Epidermal melanocyte (primary cell): ENCODE results near the gene STK40.
A peak's percentile ranks its signal among the peaks of the same experiment; 100 is the strongest.

Experiments used
- DNase-seq: peaks from one replicate; pipeline ENCODE4 v3.0.0; 2011; ENCODE audit warnings: low spot score; ENCODE audit not compliant: insufficient read length

Gene STK40

GRCh38 chr1:36320291-36320761 lies 65.4 kb downstream of the STK40 start:
- no peak for DNase-seq

DNA sequence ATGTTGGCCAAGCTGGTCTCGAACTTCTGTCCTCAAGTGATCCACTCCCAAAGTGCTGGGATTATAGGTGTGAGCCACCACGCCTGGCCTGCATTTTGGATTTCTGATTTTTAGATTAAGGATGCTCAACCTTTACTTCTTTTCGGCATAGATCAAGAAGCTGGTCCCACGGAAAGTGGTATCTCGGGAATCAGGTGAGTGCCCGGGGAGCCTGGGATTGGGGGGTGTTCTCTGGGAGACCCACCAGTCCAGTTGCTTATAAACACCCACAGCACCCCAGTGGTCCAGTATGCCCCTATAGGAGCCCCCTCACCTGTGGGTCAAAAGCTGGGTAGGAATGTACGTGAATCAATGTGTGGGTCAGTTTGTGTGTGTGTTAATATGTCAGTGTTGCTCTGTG lies 76.3 kb downstream of the STK40 start:
- no peak for DNase-seq

GRCh38 chr1:36307601-36308330 lies 78.0 kb downstream of the STK40 start:
- no peak for DNase-seq

- DNase-seq: peak; percentile 90
These were observed 78.7 kb downstream of the STK40 start for GRCh38 chr1:36306902-36307456.

- DNase-seq: no peak
These were observed 79.4 kb downstream of the STK40 start, which contains the start of gene SH3D21 for GRCh38 chr1:36306210-36306901. Gene SH3D21 (plus strand): TSS chr1:36306368. CDS start chr1:36306421, 53 bp downstream.

DNA sequence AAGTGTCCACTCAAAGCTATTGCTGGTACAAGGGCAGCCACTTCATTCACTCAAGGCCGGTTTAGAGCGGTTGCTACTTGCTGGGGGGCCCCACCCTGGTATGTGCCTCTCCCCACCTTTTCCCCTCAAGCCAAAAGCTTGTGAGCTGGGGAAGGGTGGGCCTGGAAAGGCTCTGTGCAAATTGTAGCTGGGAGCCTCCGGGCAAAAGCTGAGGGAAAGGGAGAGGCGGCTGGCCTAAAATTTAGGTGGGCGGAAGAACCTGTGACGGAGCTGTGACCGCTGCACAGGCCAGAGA lies 79.9 kb downstream of the STK40 start:
- no peak for DNase-seq

- DNase-seq: no peak
These were observed 80.5 kb downstream of the STK40 start for GRCh38 chr1:36304970-36305914.

GRCh38 chr1:36304521-36304920 lies 81.2 kb downstream of the STK40 start:
- DNase-seq: no peak

GRCh38 chr1:36303650-36304360 lies 81.9 kb downstream of the STK40 start:
- no peak for DNase-seq

DNA sequence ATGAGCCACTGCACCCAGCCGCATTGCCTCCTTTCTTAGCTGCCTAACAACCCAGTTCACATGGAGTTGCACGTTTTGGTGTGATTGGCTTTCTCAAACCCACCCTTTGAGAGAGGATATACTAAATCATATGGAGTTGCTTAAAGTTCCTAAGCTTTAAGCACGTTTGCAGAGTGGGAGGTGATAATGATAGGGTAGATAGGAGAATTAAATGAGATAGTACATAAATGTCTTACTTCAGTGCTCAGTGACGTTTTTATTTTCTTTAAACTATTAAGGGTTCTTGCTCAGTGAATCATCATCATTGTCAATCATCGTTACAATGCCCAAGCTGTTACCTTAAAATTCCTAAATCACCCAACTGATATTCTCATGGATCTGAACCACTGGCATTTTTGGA lies 82.5 kb downstream of the STK40 start:
- DNase-seq: no peak

- peak; percentile 51 for DNase-seq
These were observed 84.5 kb downstream of the STK40 start for GRCh38 chr1:36301220-36301619.

DNA sequence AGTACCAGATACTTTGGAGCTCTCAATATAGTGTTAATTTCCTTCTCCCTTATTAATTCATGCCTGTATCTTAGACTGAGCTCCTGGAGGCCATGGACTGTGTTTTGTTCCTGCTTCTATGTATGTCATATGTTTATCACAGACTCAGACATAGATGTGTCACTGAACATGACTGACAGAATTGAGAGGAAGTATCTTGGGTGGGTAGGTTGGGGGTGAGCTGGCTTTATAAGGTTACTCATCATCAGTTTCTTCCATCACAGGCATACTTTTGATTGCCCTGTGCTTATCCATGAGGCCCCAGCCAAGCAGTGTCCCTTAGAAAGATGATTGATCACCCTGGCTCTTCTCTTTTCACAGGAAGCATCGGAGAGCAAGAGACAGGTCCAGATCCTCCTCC lies 85.2 kb downstream of the STK40 start:
- DNase-seq: no peak

DNA sequence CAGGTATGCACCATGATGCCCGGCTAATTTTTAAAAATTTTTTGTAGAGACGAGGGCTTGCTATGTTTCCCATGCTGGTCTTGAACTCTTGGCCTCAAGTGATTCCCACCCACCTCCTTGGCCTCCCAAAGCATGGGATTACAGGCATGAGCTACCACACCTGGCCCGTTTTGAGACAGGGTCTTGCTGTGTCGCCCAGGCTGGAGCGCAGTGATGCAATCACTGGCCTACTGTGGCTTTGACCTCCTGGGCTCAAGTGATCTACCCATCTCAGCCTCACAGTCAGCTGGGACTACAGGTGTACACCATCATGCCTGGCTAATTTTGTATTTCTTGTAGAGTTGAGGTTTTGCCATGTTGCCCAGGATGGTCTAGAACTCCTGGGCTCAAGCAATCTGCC lies 87.1 kb downstream of the STK40 start:
- DNase-seq: no peak

- no peak for DNase-seq
These were observed 88.7 kb downstream of the STK40 start for GRCh38 chr1:36297062-36297461.

DNA sequence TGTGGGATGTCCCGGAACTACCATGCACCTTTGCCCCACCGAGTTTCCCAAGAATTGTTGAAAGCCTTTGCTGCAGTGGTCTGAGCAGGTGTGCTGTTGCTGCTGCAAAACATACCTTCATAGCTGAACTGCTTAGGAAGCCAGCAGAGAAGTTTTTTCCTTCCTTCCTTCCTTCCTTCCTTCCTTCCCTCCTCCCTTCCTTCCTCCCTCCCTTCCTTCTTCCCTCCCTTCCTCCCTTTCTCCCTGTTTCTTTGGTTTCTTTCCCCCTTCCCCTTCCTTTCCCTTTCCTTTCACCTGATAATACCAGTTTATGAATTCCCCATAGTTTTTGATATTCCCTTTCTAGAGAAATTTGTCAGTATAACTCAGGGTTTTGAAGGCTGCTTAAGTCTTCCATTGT lies 90.3 kb downstream of the STK40 start:
- no peak for DNase-seq
